SHP77 (cell line): ENCODE measurements around the gene PRDM16.
"Not testable (repeated sequence)": the region's sequence is repeated elsewhere in the genome, so short reads cannot be mapped to it uniquely, and the experiment has no call there.

Source experiments
- DNase-seq, 2 experiments: peaks; one replicate each; lab custom pipeline; 2025; lab: John Stamatoyannopoulos, UW

The PRDM16 gene

GRCh38 chr1:3082051-3082450 is 13.0 kb downstream of the PRDM16 start:
- DNase-seq = no peak

DNA sequence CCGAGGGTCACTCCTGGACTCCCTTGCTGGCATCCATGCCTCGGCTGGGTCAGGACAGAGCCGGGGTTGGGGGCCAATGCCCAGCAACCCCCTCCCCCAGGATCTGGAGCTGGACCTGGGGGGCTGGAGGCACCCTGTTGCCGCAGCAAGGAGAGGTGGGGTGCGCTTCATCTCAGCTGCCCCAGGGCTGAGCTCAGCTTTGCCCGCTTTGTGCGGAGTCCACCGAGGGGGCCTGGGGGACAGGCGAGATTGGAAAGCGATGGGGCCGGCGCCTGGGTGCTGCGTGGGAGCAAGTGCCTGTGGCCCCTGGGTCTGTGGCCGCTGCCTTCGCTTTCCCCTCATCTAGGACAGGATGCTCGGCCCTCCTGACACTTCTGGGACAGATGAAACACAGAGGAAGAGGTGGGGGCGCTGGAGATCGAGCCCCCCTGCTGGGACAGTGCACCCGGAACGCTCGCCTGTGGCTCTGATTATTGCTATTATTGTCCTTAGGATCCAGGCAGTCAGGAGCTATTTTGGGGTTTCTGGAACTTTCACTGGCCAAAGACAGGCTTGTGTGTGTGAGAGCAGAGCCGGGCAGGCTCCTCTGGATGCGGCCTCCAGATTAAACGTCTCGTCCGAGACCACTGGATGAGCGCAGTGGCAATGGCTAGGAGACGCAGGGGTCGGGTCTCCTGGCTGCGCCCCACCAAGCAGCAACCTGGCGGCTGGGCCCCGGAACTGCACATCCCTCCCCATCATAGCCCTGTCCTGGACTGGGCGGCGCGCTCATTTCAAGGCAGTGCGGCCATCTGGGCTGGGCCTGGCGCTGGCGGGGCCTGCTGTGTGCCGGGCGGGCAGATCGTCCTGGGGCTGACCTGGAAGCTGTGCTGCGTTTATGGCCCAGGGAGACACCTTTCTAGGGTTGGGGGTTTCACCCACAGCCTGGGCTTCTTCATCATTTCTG is 13.8 kb downstream of the PRDM16 start:
- DNase-seq = no peak

GRCh38 chr1:3084154-3084553 is 15.2 kb downstream of the PRDM16 start:
- DNase-seq = no peak

GRCh38 chr1:3084726-3085125 is 15.7 kb downstream of the PRDM16 start:
- DNase-seq = no peak

- DNase-seq = no peak
These were observed 16.7 kb downstream of the PRDM16 start for GRCh38 chr1:3085721-3086120.

DNA sequence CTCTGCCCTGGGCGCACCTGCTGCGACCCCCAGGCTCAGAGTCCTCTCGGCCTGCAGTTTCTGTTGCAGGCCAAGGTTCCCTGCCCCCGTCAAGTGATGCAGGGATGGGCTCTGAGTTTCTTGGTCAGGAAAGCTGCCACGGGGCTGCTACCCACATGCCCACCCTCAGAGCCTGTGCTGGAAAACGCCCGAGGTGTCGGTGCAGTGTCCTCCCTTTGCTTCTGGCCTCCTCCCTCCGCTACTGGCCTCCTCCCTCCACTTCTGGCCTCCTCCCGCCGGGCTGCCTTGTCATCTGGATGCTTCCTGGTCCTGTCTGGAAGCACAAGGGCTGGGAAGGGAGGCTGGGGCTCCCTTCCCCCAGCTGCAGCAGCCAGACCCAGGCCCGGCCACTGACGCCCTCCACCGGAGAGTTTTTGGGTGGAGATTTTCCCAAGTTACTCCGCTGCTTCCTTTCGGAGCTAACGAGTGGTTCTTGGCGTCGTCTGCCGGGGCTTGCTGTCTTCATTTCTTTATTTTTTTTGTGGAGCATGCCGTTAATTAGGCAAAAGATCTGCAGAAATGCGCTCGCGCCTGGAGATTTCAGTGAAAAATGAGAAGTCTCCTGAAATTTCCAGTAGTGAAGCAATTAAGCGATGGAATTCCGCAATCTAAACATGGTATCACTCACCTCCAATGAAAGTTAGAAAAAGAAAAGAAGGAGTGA is 17.4 kb downstream of the PRDM16 start:
- DNase-seq = no peak

GRCh38 chr1:3087049-3087448 is 18.0 kb downstream of the PRDM16 start:
- DNase-seq = no peak

DNA sequence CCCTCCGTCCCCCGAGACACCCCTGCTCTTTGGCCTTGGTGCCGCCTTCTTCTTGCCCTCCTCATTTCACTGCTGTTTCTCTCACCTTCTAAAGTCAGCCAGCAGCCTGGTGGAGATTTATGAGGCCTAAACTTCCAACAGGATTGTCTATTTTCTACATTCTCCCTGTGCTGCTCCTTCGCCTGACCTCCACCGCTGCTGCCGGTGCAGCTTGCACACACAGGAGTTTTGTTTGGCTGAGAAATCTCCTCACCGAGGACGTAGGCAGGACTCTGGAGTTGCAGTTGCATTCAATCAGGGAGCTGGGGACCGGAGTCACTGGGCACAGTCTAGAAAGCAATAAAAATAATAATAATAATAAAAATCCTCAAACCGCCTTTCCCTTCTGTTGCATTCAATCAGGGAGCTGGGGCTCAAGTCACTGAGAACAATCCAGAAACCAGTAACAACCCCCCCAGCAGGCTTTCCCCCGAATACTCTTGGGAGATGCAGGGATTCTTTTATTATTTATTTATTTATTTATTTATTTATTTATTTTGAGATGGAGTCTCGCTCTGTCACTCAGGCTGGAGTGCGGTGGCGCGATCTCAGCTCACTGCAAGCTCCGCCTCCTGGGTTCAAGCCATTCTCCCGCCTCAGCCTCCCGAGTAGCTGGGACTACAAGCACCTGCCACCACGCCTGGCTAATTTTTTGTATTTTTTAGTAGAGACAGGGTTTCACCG is 19.1 kb downstream of the PRDM16 start:
- not testable (repeated sequence) for DNase-seq

DNA sequence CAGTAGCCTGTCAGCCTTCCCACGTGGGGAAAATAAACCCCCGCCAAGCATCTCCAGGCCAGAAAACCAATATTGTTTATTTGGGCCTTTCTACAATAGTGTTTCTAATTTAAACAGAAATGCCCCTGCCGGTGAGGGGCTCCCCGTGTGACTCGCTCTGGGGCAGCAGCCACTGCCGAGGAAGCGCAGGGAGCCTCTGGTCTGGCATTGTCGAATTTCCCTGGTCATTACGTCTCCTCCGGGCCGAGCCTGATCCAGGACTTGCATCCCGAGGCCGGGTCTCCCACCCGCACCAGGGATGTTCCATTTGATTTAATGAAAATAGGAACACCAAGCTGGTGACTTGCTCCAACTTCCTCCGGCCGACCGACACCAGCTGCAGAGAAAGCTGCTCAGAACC is 20.5 kb downstream of the PRDM16 start:
- no peak for DNase-seq

DNA sequence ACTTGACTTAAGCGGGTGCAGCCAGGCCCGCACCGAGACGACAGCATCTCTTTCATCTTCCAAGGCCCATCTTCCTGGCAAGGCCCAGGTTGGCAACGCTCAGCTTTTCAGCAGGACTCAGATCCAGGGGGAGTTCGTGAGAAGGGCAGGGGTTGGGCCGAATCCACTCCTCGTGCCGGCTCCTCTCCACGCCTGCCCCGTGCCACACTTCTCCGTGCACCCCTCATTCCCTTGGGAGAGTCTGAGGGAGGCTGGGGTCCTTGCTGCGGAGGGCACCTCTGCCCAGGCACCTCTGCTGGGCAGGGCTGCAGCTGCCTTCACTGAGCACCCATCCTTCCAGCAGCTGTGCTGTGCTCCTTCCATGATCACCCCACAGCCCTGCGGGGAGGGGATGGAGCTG is 22.3 kb downstream of the PRDM16 start:
- no peak for DNase-seq

- no peak for DNase-seq
These were observed 23.5 kb downstream of the PRDM16 start for GRCh38 chr1:3092530-3092929.

DNA sequence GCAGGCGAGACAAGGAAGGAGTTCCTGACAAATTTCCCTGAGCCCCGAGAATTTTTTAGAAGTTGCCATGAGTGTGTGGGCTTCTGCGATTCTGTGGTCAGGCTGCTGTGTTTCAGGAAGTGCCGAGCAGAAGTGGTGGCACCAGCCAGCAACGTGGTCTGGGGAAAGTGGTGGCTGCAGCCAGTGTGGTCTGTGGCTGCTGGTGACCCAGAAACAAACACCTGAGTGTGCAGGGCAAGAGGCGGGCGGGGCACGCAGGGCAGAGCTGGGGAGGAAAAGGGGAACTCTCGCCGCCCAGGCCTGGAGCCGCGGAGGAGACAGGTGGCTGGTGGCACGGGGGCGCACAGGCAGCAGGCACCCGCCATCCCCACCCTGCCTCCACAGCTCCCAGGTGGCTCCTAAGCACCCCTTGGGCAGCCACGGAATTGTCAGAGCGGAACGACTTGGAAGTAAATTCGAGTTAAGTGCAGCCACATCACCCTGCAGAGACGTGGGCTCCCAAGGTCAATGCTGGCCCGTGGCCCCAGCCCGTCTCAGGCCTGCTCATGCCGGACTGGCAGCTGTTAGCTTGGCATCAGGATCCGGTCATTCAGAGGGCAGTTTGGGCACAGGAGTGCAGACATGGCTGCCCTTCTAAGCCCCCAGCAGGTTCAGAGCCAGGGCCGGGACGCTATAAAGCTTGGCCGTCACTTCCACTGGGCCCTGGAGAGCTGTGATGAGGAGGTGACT is 25.1 kb downstream of the PRDM16 start:
- no peak for DNase-seq

DNA sequence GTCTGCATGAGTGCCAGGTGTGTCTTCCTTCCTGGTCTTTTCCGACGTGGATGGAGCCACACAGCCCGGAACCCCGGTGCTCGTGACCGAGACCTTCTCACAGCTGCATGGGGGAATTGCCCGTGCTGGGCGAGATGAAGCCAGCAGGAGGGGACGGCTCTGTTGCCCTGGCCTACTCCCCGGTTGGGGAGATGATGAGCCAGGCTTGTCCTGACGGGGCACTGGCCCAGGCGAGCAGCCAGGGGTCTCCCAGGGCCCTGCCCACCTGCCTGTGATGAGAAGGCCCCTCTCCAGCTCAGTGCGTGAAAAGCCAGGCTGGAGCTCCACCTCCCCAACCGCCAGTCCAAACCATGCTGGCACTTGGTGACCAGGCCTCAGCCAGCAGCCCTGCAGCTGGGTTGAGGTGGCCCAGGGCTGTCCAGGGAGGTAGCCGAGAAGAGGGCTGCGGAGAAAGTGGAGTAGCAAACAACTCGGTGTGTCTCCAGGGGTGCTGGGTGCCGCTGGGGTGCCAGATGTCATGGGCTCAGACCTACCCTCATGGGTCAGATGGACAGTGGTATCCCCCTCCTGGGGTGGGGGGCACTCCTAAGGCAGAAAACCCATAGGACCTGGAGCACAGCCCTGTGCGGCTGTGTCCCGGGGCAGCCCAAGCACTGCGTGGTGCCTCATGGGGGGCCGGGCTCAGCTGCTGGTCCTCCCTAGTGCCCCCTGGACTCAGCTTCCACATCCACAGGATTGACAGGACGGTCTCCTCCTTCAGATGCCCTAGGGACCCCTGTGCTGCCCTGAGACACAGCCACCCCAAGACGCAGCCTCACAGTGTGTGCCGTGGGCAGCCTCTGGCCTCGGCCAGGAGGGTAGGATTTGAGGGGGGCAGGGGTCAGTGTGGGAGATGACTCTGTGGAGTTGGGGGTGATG is 26.1 kb downstream of the PRDM16 start:
- DNase-seq = no peak

- DNase-seq = no peak
These were observed 27.3 kb downstream of the PRDM16 start for GRCh38 chr1:3096345-3096744.

- no peak for DNase-seq
These were observed 28.2 kb downstream of the PRDM16 start for GRCh38 chr1:3097231-3097630.

DNA sequence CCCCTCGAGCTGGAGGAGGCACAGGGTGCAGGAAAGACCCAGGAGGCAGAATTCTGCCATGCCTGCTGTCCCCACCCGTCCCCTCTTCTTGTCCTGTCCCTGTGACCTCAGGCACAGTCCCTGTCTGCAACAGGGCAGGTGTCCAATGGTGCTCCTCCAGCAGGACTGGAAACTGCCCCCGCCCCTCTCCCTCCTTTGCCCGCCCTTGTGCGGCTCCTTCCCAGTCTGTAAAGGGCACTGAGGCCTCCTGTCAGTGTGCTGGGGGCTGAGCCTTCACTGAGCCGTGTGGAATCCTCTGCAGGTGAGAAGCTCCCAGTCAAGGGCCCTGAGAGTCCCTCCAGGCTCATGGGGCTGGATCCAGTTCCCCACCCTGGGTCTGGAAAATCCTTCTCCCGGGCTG is 28.9 kb downstream of the PRDM16 start:
- no peak for DNase-seq

GRCh38 chr1:3099861-3100260 is 30.9 kb downstream of the PRDM16 start:
- no peak for DNase-seq

DNA sequence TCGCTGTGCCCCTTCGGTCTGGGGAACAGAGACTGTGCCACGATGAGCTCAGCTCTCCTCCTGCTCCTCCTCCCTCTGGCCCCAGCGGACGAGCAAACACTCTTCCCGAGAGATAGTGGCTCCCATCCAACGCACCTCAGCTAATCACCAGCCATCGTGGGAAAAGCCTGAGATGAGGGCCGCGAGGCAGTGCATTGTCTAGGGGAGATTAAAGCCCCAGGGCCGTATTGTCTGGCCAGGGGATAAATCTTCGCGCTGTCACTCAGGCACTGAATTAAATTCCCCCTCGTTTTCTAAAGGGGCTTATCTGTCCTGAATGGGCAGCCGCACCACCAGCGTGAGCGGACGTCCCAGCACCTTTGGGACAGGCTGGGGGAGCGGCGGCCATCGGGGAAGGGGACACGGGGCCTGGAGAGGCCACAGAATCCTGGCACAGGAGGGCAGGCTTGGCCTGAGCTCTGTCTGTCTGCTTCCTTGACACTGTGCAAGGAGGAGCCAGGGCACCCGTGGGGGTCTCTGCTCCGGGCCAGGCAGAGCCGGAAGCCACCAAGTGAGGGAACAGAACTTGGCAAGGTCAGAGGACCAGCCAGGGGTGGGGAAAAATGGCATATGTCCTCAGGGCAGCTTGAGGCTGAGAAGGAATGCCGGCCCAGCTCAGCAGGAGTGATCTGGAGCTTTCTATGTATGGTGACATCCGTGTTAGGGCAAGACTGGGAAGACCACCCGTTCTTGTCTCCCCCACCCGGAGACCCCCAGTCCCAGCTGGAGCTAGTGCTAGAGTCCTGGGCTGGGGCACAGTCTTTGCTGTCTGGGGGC is 32.3 kb downstream of the PRDM16 start:
- no peak for DNase-seq

DNA sequence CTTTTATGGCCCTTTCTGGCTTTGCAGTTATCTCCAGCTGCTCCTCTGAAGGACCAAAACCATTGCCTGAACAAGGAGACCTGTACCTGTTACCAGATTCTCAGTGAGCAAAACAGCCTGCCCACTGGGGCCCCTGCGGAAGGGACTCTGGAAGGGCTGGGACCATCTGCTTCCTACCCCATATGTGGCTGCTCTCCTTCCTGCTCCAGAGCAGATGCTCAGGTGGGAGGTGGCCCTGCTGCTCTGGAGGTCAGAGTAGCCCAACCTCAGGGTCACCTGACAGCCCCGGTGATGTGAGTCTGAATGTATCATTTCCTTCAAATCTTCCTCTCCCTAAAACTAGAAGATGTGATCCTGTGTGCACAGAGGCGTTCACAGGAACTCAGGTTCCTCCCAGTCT is 33.6 kb downstream of the PRDM16 start:
- no peak for DNase-seq
